HG02938 (cell line): Measurements from ENCODE around the gene RANBP17.

ENCODE experiments used
- ATAC-seq: cut with Tn5 transposase; IDR thresholded peaks from one replicate; pipeline ENCODE4 v1.9.1; 2021; ENCODE audit warnings: mild to moderate bottlenecking, moderate library complexity; ENCODE audit not compliant: unreplicated experiment

The RANBP17 gene

GRCh38 chr5:171226096-171226754, 364.4 kb downstream of the RANBP17 start:
- no peak for ATAC-seq

GRCh38 chr5:171226864-171227263, 365.0 kb downstream of the RANBP17 start:
- no peak for ATAC-seq

- ATAC-seq, result no peak
These were observed 374.8 kb downstream of the RANBP17 start for GRCh38 chr5:171236651-171237050.

GRCh38 chr5:171242521-171242920, 380.7 kb downstream of the RANBP17 start:
- ATAC-seq, result no peak

GRCh38 chr5:171246231-171246630, 384.4 kb downstream of the RANBP17 start:
- ATAC-seq, result no peak

GRCh38 chr5:171249460-171249859, 387.6 kb downstream of the RANBP17 start:
- ATAC-seq, result no peak

GRCh38 chr5:171250738-171251137, 388.9 kb downstream of the RANBP17 start:
- ATAC-seq, result no peak

- ATAC-seq, result no peak
These were observed 389.7 kb downstream of the RANBP17 start for GRCh38 chr5:171251519-171251918.

GRCh38 chr5:171252674-171253073, 390.9 kb downstream of the RANBP17 start:
- no peak for ATAC-seq

- no peak for ATAC-seq
These were observed 397.1 kb downstream of the RANBP17 start for GRCh38 chr5:171258737-171259415.

GRCh38 chr5:171261361-171261760, 399.5 kb downstream of the RANBP17 start:
- ATAC-seq, result no peak

- ATAC-seq, result no peak
These were observed 400.1 kb downstream of the RANBP17 start for GRCh38 chr5:171261904-171262303.

- no peak for ATAC-seq
These were observed 401.4 kb downstream of the RANBP17 start for GRCh38 chr5:171263181-171263580.

GRCh38 chr5:171264843-171265242, 403.0 kb downstream of the RANBP17 start:
- no peak for ATAC-seq

GRCh38 chr5:171268700-171269620, 407.1 kb downstream of the RANBP17 start:
- no peak for ATAC-seq

GRCh38 chr5:171269717-171270116, 407.9 kb downstream of the RANBP17 start:
- ATAC-seq, result no peak

- no peak for ATAC-seq
These were observed 408.3 kb downstream of the RANBP17 start for GRCh38 chr5:171270136-171270535.

GRCh38 chr5:171271798-171272197, 410.0 kb downstream of the RANBP17 start:
- no peak for ATAC-seq

GRCh38 chr5:171272996-171273970, 411.5 kb downstream of the RANBP17 start:
- no peak for ATAC-seq

- no peak for ATAC-seq
These were observed 414.2 kb downstream of the RANBP17 start for GRCh38 chr5:171275841-171276544.
